Endothelial cell of umbilical vein (primary cell): ENCODE measurements around the gene CNTNAP2.

Source experiments
- EZH2 ChIP-seq: IDR thresholded peaks from 2 replicates; pipeline ENCODE4 v1.6.1; 2012; ENCODE audit warnings: borderline replicate concordance, low read depth, mild to moderate bottlenecking, moderate library complexity, low read length, inconsistent platforms; ENCODE audit not compliant: severe bottlenecking
- FOS ChIP-seq: IDR thresholded peaks from 2 replicates; pipeline ENCODE4 v1.6.1; 2011; ENCODE audit warnings: mild to moderate bottlenecking, low read length, moderate library complexity, borderline replicate concordance; ENCODE audit not compliant: insufficient read depth
- JUN ChIP-seq: IDR thresholded peaks from 2 replicates; pipeline ENCODE4 v1.6.1; 2011; ENCODE audit warnings: borderline replicate concordance, low read depth; ENCODE audit not compliant: insufficient read length, insufficient read depth
- MYC ChIP-seq: IDR thresholded peaks from one replicate; pipeline ENCODE4 v1.6.1; 2011; ENCODE audit warnings: mild to moderate bottlenecking, low read depth, low read length
- POLR2A ChIP-seq: IDR thresholded peaks from 2 replicates; pipeline ENCODE4 v1.6.1; 2012; ENCODE audit warnings: low read depth, mild to moderate bottlenecking, control low read depth, low read length
- POLR2AphosphoS5 ChIP-seq: IDR thresholded peaks from 2 replicates; pipeline ENCODE4 v1.6.1; 2012; ENCODE audit warnings: low read depth, mild to moderate bottlenecking, control low read depth, low read length, moderate library complexity; ENCODE audit not compliant: insufficient read depth
- TF ChIP-seq, protein P1 (sequence below): IDR thresholded peaks from 2 replicates; pipeline ENCODE4 v1.6.1; 2011; ENCODE audit not compliant: insufficient read depth, insufficient read length
- TF ChIP-seq, protein P2 (sequence below), 2 donors: IDR thresholded peaks; 1 replicate in 1 of 2; 2 replicates in 1 of 2; pipeline ENCODE4 v1.5.1; 2011; ENCODE audit warnings: low read length in 2 of 2, mild to moderate bottlenecking in 2 of 2, moderate library complexity in 2 of 2, control low read depth in 1 of 2, inconsistent platforms in 1 of 2, low read depth in 1 of 2; ENCODE audit not compliant: insufficient read depth in 1 of 2; ENCODE audit errors: extremely low read depth in 1 of 2

DNA sequence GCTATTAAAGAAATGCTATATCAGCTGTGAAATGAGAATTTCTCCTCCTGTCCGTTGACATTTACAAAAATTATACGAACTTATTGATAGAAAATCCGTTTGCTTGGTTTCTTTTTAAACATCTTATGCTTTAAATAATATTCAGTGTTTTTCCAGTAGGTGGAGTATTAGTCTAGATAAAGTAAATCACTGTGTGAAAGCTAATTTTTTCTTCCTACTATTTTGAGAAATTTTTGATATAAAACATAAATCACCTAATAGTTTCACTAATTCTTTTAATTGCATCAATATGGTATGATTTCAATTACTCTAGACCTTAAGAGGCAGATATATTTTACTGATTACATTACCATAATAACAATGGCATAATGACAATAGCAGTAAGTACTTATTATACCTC is 2138.7 kb downstream of the CNTNAP2 start:
- TF ChIP-seq, protein P1, sequence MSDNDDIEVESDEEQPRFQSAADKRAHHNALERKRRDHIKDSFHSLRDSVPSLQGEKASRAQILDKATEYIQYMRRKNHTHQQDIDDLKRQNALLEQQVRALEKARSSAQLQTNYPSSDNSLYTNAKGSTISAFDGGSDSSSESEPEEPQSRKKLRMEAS: no peak
- TF ChIP-seq POLR2A (no peak), FOS (no peak), EZH2 (no peak), POLR2AphosphoS5 (no peak), JUN (no peak), MYC (no peak)
- TF ChIP-seq, protein P2, sequence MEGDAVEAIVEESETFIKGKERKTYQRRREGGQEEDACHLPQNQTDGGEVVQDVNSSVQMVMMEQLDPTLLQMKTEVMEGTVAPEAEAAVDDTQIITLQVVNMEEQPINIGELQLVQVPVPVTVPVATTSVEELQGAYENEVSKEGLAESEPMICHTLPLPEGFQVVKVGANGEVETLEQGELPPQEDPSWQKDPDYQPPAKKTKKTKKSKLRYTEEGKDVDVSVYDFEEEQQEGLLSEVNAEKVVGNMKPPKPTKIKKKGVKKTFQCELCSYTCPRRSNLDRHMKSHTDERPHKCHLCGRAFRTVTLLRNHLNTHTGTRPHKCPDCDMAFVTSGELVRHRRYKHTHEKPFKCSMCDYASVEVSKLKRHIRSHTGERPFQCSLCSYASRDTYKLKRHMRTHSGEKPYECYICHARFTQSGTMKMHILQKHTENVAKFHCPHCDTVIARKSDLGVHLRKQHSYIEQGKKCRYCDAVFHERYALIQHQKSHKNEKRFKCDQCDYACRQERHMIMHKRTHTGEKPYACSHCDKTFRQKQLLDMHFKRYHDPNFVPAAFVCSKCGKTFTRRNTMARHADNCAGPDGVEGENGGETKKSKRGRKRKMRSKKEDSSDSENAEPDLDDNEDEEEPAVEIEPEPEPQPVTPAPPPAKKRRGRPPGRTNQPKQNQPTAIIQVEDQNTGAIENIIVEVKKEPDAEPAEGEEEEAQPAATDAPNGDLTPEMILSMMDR (IDR thresholded peaks at IDR 0.05; ENCODE audit: extremely low read depth in 1 of 2, insufficient read depth in 1 of 2, low read depth in 1 of 2, low read length in 2 of 2): no peak
